PFSK-1 (cell line): Measurements from ENCODE around the gene FOXF2.

Source experiments
- POLR2AphosphoS5 ChIP-seq: IDR thresholded peaks from 2 replicates; pipeline ENCODE4 v1.6.1; 2012; ENCODE audit warnings: low read depth, mild to moderate bottlenecking, control low read depth, low read length, moderate library complexity
- REST ChIP-seq, 2 experiments: IDR thresholded peaks; 2 replicates each; pipeline versions ENCODE4 v1.6.1 to v1.8.0; 2011 to 2012; ENCODE audit warnings: low read depth in 2 of 2, low read length in 2 of 2, control low read depth in 1 of 2, inconsistent platforms in 1 of 2, mild to moderate bottlenecking in 1 of 2, moderate library complexity in 1 of 2; ENCODE audit not compliant: insufficient read depth in 1 of 2

DNA sequence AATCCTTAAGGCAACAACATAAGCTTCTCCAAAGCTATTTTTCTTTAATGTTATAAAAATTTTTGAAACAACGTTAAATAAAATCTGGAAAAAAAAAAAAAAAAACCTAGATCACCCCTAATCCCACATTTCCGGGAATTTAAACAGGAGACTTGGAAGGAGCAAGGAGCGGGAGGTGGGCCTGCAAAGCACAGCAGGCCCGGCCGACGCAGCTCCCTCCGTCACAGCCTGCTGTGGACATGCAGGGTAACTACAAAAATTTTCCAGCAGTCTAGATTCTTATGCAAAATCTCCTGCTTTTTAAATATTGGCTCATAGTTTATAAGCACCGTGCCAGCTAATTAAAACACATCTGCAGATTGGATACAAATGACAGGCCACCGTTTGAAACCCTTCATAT is 23.5 kb downstream of the FOXF2 start:
- TF ChIP-seq REST (IDR thresholded peaks at IDR 0.05; ENCODE audit: insufficient read depth in 1 of 2, low read depth in 2 of 2, low read length in 2 of 2) (no peak), POLR2AphosphoS5 (no peak)
